Mucosa of descending colon (tissue), 3 donors: ENCODE measurements around the gene EFNA5. TPM values are rescaled to one million over a fixed set of nuclear protein-coding genes. Genes with fewer than 3 reads are reported as not detected.
A peak's percentile ranks its signal among the peaks of the same experiment; 100 is the strongest.

Experiments
- ATAC-seq: fragments of 200-7000 bp; cut with Tn5 transposase; one replicate; pipeline ENCODE4 v1.9.1; 2020; ENCODE audit warnings: mild to moderate bottlenecking, moderate library complexity
- DNase-seq, 3 donors: peaks; one replicate each; pipeline ENCODE4 v3.0.0-alpha.2; 2020
- H3K36me3 ChIP-seq: fragments of 200-600 bp; one replicate; pipeline ENCODE4 v1.8.0; 2021; ENCODE audit warnings: low read depth, mild to moderate bottlenecking
- H3K4me1 ChIP-seq: fragments of 200-600 bp; one replicate; pipeline ENCODE4 v1.8.0; 2021; ENCODE audit warnings: low read depth, mild to moderate bottlenecking
- H3K4me3 ChIP-seq: fragments of 200-600 bp; one replicate; pipeline ENCODE4 v1.8.0; 2021; ENCODE audit warnings: mild to moderate bottlenecking
- H3K9me3 ChIP-seq: fragments of 200-600 bp; one replicate; pipeline ENCODE4 v1.8.0; 2021; ENCODE audit warnings: mild to moderate bottlenecking
- intact Hi-C, 2 donors: fragments of 100-400 bp; cut with DNase I in 1 of 2; cut with micrococcal nuclease in 1 of 2; formaldehyde crosslinking; loops; one replicate each; pipeline versions ENCODE4 v1.11.0 to v1.11.1; 2022; cut with DNase I, micrococcal nuclease
- total RNA-seq, 3 donors: library from RNA; stranded (reverse); fragmentation: NEBNext Ultra II Directional in 2 of 3; extraction: Animal tissue kit (Norgen Biotek cat#: 25700) in 2 of 3; gene quantifications; one replicate each; pipeline versions ENCODE4 v1.2.1 to v1.2.4, GENCODE V29; 2021 to 2023
- TF ChIP-seq, protein P1 (sequence below): fragments of 200-600 bp; IDR thresholded peaks from one replicate; pipeline ENCODE4 v1.8.0; 2022; ENCODE audit warnings: antibody characterized with exemption, mild to moderate bottlenecking
- donor health status: DM: no; HTN: no; CAD: no; lungs with moderate emphysema.
- donor health status: DM: no; HTN: no; CAD: no.
- donor health status: DM: no; HTN: yes; CAD: no.

The EFNA5 gene
- total RNA-seq, 3 donors from 2014 or later: 12.7 to 14.4 (median 14.3) TPM

DNA sequence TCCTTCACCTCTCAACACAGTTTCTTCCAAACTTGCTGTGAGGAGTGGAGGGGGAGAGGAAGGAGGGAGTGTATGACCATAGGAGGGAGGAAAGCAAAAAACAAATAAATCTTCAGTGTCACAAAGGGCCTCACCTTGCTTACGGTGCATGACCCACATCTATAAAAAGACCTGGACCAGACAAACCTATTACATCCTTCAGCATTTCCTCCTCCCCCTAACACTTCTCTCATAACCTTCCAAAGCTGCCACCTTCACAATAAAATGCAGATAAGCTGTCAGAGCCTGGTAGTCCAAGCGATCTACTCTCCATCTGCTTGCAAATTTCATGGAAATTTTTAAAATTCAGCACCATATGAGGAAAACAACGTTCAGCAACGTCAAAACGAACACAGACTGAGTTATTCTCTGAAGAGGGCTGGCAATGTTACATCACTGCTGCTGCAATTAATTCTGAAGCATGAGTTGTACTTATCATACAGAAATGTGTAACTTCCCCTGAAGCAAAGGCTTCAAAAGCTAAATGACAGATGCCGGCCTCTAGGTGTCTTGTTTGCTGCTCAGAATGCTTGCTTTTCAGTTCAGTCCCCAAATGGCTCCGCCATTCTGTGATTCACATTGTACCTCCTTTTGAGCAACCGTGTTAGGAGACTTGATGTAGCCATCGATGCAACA, 62.9 kb downstream of the EFNA5 start:
- ATAC-seq (peak; percentile 69), DNase-seq (no peak)
- no peak overlapping the region for H3K4me3 ChIP-seq
- peaks cover 7% of the 10 kb centered on the region for H3K4me1 ChIP-seq
- no peaks in the 10 kb centered on the region for H3K9me3 ChIP-seq
- TF ChIP-seq, protein P1, sequence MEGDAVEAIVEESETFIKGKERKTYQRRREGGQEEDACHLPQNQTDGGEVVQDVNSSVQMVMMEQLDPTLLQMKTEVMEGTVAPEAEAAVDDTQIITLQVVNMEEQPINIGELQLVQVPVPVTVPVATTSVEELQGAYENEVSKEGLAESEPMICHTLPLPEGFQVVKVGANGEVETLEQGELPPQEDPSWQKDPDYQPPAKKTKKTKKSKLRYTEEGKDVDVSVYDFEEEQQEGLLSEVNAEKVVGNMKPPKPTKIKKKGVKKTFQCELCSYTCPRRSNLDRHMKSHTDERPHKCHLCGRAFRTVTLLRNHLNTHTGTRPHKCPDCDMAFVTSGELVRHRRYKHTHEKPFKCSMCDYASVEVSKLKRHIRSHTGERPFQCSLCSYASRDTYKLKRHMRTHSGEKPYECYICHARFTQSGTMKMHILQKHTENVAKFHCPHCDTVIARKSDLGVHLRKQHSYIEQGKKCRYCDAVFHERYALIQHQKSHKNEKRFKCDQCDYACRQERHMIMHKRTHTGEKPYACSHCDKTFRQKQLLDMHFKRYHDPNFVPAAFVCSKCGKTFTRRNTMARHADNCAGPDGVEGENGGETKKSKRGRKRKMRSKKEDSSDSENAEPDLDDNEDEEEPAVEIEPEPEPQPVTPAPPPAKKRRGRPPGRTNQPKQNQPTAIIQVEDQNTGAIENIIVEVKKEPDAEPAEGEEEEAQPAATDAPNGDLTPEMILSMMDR: no peak
- intact Hi-C loops: no loop called here
- no peaks in the 10 kb centered on the region for H3K36me3 ChIP-seq

DNA sequence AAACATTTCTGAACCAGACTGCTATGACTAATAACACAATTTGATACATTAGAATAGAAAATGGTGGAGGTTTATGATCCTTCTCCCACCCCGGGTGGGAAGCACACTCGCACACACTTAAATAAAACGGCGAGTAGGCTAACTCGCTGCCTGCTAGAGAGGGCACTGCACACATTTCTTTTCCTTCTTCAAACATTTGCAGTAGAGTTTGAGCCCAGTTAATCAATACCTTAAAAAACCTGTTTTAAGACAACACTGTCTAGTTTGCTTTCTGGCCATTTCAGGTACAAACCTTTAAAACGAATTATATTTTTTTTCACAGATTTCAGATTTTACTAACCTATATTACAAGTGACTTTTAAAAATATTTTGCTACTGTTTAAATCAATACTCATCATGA, 63.5 kb downstream of the EFNA5 start:
- intact Hi-C loops: no loop called here
- Histone ChIP-seq H3K9me3 (no peaks in the 10 kb centered on the region), H3K36me3 (no peaks in the 10 kb centered on the region), H3K4me3 (no peak overlapping the region), H3K4me1 (peaks cover 7% of the 10 kb centered on the region)
- DNase-seq (no peak), ATAC-seq (peak; percentile 43)
- TF ChIP-seq, protein P1: no peak

DNA sequence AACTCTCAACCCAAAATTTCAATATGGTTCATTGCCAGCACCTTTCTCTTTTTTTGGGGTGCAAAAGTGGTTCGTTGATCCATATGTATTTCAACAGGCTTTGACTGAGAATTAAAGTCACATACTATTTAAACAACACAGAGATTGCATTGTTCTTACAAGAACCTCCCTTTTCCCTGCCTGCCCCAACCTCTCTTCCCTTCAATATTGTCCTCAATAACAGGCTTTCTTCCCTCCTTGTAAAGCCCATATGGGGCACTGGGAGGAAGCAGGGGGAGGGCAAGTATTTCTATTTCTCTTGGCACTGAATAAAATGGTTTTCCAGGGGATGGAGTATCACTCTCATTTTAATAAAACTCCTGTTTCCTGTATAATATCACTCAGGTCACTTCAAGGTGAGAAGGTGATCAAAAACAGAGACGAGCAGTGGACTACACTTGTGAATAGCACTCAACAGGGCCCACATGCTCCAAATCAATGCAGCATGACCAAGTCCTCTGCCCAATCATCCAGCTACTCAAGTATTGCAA, 65.1 kb downstream of the EFNA5 start:
- H3K4me3 ChIP-seq: no peak overlapping the region
- H3K9me3 ChIP-seq: no peaks in the 10 kb centered on the region
- TF ChIP-seq, protein P1: no peak

DNA sequence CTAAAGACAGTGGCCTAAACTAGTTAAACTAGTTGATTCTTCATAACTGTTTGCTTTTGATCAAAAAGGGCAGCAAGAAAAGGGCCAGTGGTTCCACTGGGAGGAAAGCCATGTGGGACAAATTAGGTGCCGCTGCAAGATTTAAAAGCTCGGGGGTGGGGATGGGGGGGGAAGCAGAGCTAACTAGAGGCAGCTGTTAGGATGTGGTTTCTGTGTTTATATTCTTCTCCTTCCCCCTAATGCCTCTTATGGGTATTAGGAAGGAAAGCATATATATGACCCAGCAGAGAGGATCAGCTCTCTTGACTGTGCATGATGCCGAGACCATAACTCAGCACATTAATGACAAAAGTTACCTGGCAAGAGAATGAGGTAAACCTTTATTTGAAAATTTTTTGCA, 65.7 kb downstream of the EFNA5 start:
- ATAC-seq (no peak), DNase-seq (no peak)
- TF ChIP-seq, protein P1: no peak
- H3K4me3 ChIP-seq: no peak overlapping the region
- no peaks in the 10 kb centered on the region for H3K36me3 ChIP-seq
- no peaks in the 10 kb centered on the region for H3K9me3 ChIP-seq
- intact Hi-C loops: no loop called here
- H3K4me1 ChIP-seq: peaks cover 7% of the 10 kb centered on the region

More for the DNA sequence above, 65.1 kb downstream of the EFNA5 start:
- DNase-seq (no peak), ATAC-seq (no peak)
- H3K4me1 ChIP-seq: peaks cover 7% of the 10 kb centered on the region
- no peaks in the 10 kb centered on the region for H3K36me3 ChIP-seq
- intact Hi-C loops: no loop called here

DNA sequence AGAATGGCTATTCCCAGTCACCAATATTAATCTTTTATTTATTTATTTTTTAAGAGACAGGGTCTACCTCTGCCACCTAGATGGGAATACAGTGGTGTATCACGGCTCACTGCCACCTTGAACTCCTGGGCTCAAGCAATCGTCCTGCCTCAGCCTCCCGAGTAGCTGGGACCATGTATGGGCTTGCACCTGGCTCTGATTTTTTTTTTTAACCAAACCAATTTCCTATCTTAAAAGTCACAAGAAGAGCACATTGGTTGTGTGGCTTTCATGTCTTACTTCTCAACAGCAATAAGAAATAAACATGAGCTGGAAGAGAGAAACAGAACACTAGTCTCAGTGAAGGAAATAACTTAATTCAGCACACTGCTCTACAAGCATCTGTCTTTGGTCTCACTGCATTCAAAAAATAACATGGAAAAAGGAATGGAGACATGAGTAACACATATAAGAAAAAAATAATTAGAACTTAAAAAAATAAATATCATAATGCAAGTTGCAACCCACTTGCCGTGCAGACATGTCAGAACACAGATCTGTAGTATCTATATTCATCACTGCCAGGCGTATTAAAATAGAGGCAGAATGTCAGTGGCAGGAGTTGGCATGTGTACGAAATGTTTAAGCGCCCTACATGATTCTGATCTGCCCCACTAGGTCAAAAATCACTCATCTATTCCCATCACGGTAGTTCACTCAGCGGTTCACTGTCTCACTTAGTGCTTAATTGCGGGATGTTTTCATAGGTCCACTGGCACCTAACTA, 66.4 kb downstream of the EFNA5 start:
- intact Hi-C loops: no loop called here
- ATAC-seq (no peak), DNase-seq (no peak)
- Histone ChIP-seq H3K4me1 (peaks cover 7% of the 10 kb centered on the region), H3K36me3 (no peaks in the 10 kb centered on the region), H3K4me3 (no peak overlapping the region), H3K9me3 (no peaks in the 10 kb centered on the region)
- TF ChIP-seq, protein P1: no peak
